ENCODE measurements around the gene PTK7.
"Not testable (repeated sequence)": the region's sequence is repeated elsewhere in the genome, so short reads cannot be mapped to it uniquely, and the experiment has no call there.

The PTK7 gene

DNA sequence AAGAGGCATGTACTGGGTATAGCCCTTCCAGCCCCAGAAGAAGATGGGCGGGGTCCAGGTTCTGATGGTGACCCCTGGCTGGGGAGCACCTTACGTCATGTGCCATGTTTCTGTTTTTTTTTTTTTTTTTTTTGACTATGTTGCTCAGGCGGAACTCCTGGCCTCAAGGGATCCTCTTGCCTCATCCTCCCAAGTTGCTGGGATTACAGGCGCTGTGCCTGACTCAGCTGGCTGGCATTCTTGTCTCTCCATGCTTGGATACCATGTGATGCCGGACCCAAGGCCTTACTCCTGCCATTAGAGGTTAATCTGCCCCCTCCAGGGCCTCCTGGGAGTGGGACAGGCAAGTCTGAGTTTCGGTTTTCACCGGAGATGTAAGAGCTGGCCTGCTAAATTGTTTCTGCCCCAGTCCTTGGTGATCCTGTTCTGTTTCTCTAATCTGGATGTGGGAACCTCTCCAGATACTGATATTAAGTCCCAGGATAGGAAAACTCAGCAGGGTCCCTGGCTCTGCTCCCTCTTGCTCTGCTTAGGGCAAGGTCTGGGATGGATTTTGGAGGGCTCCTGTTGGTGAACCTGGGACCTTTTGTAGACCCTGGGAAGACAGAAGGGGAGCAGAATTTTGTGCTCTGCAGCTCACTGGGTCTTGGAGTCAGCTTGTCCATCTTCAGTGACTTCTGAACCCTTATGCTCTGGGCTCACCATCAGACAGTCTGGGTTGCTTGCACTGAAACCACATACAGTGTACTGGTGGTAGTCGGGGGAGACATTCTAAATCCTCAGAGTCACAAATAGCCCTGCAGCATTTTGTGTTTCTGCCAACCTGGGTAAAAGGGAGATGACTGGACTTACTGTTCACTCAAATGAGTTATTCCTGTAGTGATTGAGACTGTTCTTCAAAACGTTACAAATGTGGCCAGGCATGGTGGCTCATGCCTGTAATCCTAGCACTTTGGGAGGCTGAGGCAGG is 45.1 kb downstream of the PTK7 start:
- no peak for DNase-seq

- no peak for DNase-seq
These were observed 46.0 kb downstream of the PTK7 start for GRCh38 chr6:43122146-43122545.

DNA sequence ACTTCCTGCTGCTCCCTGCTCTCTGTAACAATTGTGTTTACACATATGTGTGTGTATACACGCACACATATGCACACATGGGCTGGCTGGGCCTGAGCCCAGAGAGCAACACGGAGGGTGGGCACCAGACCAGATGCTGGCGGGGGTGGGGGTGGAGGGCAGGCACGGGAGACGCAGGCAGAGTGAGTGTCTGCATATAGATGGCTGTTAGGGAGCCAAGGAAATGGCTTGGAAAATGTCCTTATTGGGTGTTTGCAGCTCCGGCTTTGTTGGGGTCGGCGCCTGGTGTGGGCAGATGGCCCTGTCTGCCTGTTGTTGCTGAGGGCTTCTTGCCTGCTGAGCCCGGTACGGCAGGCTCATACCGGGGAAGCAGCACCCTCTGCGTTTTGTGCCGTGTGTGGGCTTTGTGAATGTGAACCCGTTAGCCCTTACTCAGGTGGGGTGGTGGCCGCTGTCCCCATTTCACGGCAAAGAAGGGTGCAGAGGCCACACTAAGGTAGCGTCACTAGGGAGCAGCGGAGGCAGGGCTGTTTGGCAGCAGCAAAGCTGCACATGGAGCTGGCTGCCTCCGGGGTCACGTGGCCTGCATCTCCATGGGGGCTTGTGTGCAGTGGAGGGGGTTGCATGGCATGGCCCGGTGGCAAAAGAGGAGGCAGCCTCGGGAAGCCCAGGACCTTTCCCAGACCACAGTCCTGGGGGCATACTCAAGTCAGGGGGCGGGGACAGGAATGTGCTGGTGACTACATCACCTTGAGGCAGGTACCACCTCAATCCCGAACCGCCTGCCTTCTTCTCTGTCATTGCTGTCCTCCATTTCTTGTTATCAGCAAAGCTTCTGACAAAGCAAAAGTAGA is 47.6 kb downstream of the PTK7 start:
- DNase-seq, result no peak

DNA sequence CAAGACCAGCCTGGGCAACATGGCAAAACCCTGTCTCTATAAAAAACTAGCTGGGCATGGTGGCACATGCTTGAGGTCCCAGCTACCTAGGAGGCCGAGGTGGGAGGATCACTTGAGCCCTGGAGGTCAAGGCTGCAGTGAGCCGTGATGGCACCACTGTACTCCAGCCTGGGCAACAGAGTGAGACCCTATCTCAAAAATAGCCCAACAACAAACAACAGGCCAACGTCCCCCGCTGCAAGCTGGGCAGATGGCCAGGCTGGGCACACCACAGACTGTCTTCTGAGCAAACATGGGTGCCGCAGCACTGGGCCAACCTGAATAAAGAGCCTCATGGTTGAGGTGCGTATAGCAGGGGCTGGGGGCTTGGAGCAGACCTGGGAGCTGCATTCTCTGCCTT is 48.4 kb downstream of the PTK7 start:
- DNase-seq, result no peak

GRCh38 chr6:43125119-43125518 is 49.0 kb downstream of the PTK7 start:
- DNase-seq, result no peak

DNA sequence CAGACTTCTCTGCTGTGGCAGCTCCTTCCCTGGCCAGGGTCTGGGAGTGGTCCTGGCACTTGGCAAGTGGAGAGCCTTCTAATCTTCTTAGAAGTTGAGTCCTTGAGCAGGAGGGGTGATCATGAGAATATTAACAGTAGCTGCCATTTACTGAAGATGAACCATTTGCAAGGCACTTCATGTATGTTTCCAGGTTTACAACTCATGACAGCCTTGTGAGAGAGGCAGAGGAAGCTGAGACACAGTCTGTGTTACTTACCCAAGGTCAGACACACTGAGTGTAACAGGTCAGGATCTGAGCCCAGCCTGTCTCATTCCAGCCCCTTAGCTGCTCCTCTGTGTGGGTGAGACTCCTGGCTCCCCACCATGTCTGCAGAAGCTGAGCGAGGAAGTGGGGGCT is 49.4 kb downstream of the PTK7 start:
- no peak for DNase-seq

DNA sequence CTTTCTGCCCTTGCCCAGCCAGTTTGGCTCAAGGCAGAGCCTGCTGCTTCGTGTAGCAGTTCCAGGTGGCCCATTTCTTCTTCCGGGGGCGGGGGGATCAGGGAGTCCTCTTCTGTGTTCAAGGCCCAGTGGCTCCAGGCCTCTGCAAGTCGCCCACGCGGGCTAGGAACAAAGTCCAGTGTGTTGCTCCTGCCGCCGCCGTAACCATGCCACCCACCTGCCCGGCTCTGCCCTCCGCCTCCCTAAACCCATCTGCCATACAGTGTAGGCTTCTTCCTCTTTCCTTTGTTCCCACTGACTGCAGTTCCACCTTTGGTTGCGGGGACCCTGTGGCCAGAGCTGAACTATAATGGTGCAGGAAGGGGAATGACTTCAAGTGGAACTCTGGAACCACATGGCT is 51.1 kb downstream of the PTK7 start:
- DNase-seq, result no peak

- DNase-seq, result no peak
These were observed 51.8 kb downstream of the PTK7 start for GRCh38 chr6:43127877-43128276.

DNA sequence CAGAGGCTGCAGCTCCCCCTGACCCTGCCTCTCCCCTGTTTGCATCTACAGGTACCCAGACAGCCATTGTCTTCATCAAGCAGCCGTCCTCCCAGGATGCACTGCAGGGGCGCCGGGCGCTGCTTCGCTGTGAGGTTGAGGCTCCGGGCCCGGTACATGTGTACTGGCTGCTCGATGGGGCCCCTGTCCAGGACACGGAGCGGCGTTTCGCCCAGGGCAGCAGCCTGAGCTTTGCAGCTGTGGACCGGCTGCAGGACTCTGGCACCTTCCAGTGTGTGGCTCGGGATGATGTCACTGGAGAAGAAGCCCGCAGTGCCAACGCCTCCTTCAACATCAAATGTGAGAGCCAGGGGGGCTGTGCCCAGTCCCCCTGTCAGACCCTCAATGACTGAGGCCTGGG is 52.8 kb downstream of the PTK7 start:
- DNase-seq, result no peak

GRCh38 chr6:43129434-43130194 is 53.5 kb downstream of the PTK7 start:
- no peak for DNase-seq

DNA sequence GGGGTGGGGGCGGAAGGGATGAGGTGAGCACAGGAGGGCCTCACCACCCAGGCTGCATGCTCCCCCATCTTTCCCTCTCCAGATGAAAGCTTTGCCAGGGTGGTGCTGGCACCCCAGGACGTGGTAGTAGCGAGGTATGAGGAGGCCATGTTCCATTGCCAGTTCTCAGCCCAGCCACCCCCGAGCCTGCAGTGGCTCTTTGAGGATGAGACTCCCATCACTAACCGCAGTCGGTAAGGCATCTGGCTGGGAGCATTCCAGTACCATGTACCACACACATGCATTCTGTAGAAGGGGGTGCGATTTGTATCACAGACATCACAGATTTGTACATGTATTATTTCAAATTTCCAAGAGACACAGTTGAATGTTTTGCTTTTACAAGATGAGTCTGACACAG is 54.3 kb downstream of the PTK7 start:
- no peak for DNase-seq

- not testable (repeated sequence) for DNase-seq
These were observed 55.3 kb downstream of the PTK7 start for GRCh38 chr6:43131379-43131778.

GRCh38 chr6:43138267-43138666 is 62.2 kb downstream of the PTK7 start:
- no peak for DNase-seq

DNA sequence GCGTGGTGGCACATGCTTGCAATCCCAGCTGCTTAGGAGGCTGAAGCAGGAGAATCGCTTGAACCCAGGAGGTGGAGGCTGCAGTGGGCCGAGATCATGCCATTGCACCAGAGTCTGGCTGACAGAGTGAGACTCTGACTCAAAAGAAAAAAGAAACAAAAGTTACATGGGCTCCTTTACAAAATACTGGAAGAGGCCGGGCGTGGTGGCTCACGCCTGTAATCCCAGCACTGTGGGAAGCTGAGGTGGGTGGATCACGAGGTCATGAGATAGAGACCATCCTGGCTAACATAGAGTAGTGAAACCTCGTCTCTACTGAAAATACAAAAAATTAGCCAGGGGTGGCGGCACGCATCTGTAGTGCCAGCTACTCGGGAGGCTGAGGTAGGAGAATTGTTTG is 63.9 kb downstream of the PTK7 start:
- DNase-seq, result not testable (repeated sequence)

GRCh38 chr6:43141644-43142043 is 65.5 kb downstream of the PTK7 start:
- no peak for DNase-seq

- DNase-seq, result no peak
These were observed 66.0 kb downstream of the PTK7 start for GRCh38 chr6:43142101-43142500.

DNA sequence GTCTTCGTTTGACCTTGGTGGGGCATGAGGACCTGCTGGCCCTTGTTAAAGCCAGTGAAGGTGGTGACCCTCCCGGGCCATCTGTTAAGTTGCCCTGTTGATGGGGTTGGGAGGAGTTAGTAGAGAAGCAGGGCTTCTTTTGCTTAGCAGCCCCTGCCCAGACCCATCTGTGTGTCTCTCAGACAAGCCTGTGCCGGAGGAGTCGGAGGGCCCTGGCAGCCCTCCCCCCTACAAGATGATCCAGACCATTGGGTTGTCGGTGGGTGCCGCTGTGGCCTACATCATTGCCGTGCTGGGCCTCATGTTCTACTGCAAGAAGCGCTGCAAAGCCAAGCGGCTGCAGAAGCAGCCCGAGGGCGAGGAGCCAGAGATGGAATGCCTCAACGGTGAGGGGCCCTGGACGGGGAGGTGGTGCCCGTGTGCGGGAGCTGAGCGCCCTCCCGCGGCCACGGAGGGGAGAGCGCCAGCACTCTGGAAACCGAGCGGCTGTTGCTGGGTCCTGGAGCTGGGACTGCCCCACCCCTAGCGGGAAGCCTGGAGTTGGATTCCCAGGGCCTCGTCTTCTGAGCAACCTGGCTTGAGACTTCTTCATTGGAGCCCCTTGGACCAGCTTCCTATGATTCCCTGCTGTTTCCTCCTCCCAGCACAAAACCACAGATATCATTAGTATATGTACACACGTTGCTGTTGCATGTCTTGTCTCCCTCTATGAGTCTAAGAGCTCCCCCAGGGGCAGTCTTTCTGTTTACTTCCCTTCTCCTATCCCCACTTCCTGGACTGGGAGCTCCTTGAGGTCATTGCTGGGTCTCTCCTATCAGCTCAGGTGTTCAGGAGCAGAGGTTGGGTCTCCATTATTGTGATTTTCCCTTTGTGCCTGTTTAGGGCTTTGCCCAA is 67.4 kb downstream of the PTK7 start:
- peak; percentile 49 for DNase-seq

DNA sequence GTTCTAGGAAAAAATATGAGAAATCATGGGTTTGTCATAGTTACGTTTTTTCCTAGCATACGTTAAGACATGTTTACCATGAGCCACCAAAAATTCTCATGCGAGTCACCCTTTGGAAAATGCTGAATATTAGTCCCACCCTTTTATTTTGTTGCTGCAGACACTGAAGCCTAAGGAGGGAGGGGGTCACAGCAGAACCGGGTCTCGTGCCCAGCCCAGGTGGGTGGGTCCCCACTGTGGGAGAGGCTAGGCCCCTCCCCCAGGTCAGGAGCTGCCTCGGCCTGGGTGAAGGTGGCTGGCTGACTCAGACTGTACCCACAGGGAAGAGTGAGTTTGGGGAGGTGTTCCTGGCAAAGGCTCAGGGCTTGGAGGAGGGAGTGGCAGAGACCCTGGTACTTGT is 68.8 kb downstream of the PTK7 start:
- no peak for DNase-seq

GRCh38 chr6:43146261-43146660 is 70.1 kb downstream of the PTK7 start:
- no peak for DNase-seq

DNA sequence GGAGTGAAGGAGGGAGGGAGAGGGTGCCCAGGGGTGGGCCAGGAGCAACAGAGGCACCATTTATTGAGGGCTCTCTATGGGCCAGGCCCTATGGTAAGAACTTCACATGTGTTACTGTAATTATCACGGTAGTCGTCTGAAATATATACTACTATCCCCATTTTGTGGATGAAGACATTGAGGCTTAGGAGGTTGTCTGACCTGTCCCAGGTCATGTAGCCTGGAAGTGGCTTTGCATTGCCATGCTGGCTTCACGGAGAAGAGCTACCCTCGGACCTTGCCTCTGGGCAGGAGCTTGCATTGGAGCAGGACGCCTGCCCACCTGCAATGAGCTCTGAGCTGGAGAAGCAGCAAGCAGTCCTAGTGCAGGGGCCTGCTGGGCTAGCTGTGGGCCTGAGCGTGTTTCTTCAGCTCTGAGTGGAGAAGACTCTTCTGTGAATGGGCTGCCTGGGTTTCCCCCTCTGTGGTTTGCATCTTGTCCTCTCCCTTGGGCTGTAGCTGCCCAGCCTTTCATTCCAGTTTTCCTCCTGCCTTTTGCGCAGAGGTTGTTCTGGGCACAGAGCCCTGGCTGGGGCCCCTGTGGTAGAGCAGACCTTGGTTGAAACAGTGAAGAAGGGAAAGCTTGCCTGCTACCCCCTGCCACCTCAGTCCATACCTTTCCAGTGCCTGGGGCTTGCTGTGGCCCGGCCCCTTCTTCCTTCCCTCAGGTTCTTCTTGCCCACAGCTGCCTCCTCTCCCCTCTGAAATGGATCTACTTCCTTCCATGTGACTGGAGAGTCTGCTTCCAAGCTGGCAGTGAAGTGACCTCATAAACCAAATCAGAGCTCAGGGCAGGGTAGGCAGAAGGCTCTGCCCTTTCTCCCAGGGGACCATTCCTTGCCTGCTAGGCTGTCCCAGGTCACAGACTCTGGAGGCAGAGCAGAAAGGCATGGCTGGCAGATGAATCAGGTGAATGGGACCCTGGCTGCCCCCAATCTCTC is 70.9 kb downstream of the PTK7 start:
- DNase-seq, result no peak
